Esophagus squamous epithelium (tissue), 4 donors: ENCODE measurements around the gene GPR132.

Source experiments
- POLR2A ChIP-seq, 4 donors: fragments of 450-650 bp; IDR thresholded peaks; one replicate each; pipeline ENCODE4 v1.6.1; 2017; ENCODE audit warnings: antibody characterized with exemption in 4 of 4, mild to moderate bottlenecking in 4 of 4, moderate library complexity in 3 of 4
- TF ChIP-seq, protein P1 (sequence below), 6 experiments: fragments of 450-650 bp in 4 of 6; fragments of 200-600 bp in 2 of 6; sonication (generic) in 2 of 6; IDR thresholded peaks; one replicate each; pipeline ENCODE4 v1.5.1; 2016 to 2019; ENCODE audit warnings: antibody characterized with exemption in 6 of 6, mild to moderate bottlenecking in 4 of 6, moderate library complexity in 4 of 6

DNA sequence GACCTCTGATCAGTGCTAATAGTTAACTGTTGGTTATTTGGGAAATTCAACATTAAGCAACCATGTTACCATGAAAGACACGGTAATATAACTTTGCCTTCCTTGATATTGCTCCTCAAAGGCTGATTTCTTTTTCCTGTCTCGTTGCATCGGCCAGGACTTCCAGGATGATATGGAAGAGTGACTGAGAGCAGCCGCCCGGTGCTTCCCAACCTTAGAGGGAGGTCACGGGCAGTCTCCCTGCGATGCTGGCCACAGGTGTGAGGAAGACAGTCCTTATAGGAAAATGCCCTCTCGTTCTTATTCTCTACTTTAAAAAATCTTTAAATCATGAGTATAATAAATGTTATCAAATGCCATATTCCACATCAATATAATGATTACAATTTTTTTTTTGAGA is 33.1 kb upstream of the GPR132 start:
- TF ChIP-seq, protein P1, sequence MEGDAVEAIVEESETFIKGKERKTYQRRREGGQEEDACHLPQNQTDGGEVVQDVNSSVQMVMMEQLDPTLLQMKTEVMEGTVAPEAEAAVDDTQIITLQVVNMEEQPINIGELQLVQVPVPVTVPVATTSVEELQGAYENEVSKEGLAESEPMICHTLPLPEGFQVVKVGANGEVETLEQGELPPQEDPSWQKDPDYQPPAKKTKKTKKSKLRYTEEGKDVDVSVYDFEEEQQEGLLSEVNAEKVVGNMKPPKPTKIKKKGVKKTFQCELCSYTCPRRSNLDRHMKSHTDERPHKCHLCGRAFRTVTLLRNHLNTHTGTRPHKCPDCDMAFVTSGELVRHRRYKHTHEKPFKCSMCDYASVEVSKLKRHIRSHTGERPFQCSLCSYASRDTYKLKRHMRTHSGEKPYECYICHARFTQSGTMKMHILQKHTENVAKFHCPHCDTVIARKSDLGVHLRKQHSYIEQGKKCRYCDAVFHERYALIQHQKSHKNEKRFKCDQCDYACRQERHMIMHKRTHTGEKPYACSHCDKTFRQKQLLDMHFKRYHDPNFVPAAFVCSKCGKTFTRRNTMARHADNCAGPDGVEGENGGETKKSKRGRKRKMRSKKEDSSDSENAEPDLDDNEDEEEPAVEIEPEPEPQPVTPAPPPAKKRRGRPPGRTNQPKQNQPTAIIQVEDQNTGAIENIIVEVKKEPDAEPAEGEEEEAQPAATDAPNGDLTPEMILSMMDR (IDR thresholded peaks at IDR 0.05), result no peak
- no peak for TF ChIP-seq POLR2A (IDR thresholded peaks at IDR 0.05)
